ENCODE results near the gene ADH1A.

The ADH1A gene

GRCh38 chr4:99314211-99314610 is 23.4 kb upstream of the ADH1A start:
- no peak for TF ChIP-seq CTCF (IDR thresholded peaks at IDR 0.05; ENCODE audit: control insufficient read depth, insufficient read depth, low read depth, low read length, missing control alignments)
- H3K4me3 ChIP-seq (ENCODE audit: control insufficient read depth, low read depth, low read length), result no peak overlapping the region
- DNase-seq (ENCODE audit: low read depth), result no peak

- no peak for DNase-seq (ENCODE audit: low read depth)
- no peak overlapping the region for H3K4me3 ChIP-seq (ENCODE audit: control insufficient read depth, low read depth, low read length)
- TF ChIP-seq CTCF (IDR thresholded peaks at IDR 0.05; ENCODE audit: control insufficient read depth, insufficient read depth, low read depth, low read length, missing control alignments), result no peak
These were observed 19.6 kb upstream of the ADH1A start for GRCh38 chr4:99310389-99310788.

GRCh38 chr4:99305638-99306400 is 15.0 kb upstream of the ADH1A start:
- no peak for TF ChIP-seq CTCF (IDR thresholded peaks at IDR 0.05; ENCODE audit: control insufficient read depth, insufficient read depth, low read depth, low read length, missing control alignments)
- no peak overlapping the region for H3K4me3 ChIP-seq (ENCODE audit: control insufficient read depth, low read depth, low read length)
- no peak for DNase-seq (ENCODE audit: low read depth)

GRCh38 chr4:99301376-99302164 is 10.8 kb upstream of the ADH1A start:
- TF ChIP-seq CTCF (IDR thresholded peaks at IDR 0.05; ENCODE audit: control insufficient read depth, insufficient read depth, low read depth, low read length, missing control alignments), result no peak
- no peak for DNase-seq (ENCODE audit: low read depth)
- no peak overlapping the region for H3K4me3 ChIP-seq (ENCODE audit: control insufficient read depth, low read depth, low read length)

- no peak for TF ChIP-seq CTCF (IDR thresholded peaks at IDR 0.05; ENCODE audit: control insufficient read depth, insufficient read depth, low read depth, low read length, missing control alignments)
- peak; percentile 89 for DNase-seq (ENCODE audit: low read depth)
- H3K4me3 ChIP-seq (ENCODE audit: control insufficient read depth, low read depth, low read length), result no peak overlapping the region
These were observed 10.1 kb upstream of the ADH1A start for GRCh38 chr4:99300934-99301333.

- no peak overlapping the region for H3K4me3 ChIP-seq (ENCODE audit: control insufficient read depth, low read depth, low read length)
- no peak for DNase-seq (ENCODE audit: low read depth)
- no peak for TF ChIP-seq CTCF (IDR thresholded peaks at IDR 0.05; ENCODE audit: control insufficient read depth, insufficient read depth, low read depth, low read length, missing control alignments)
These were observed 2.6 kb upstream of the ADH1A start for GRCh38 chr4:99293357-99293756.

Measured in AG09309 (cell line).